NCI-H2171 treated with DMSO at 0.1 percent for 48 hours (cell line): ENCODE data around the gene KLHL18.
"Not testable (repeated sequence)": the region's sequence is repeated elsewhere in the genome, so short reads cannot be mapped to it uniquely, and the experiment has no call there.

Source experiments
- DNase-seq: peaks from one replicate; lab custom pipeline; 2025; lab: John Stamatoyannopoulos, UW

The KLHL18 gene

GRCh38 chr3:47282424-47283192 is at the start of gene KLHL18, which contains the start of gene KIF9:
TSS of gene KLHL18 (plus strand) at chr3:47282944. CDS start at chr3:47282966, 22 bp downstream.
TSS of gene KIF9 (minus strand) at chr3:47282799. CDS start at chr3:47277374, 5,425 bp downstream.
- DNase-seq, result peak; percentile 91

- DNase-seq, result no peak
These were observed 44.7 kb upstream of the KLHL18 start for GRCh38 chr3:47238017-47238416.

- no peak for DNase-seq
These were observed 42.8 kb upstream of the KLHL18 start for GRCh38 chr3:47239929-47240328.

- no peak for DNase-seq
These were observed 39.2 kb upstream of the KLHL18 start for GRCh38 chr3:47243419-47244147.

- DNase-seq, result no peak
These were observed 38.1 kb upstream of the KLHL18 start for GRCh38 chr3:47244531-47245100.

- no peak for DNase-seq
These were observed 37.5 kb upstream of the KLHL18 start for GRCh38 chr3:47245271-47245670.

GRCh38 chr3:47247131-47248064 is 35.3 kb upstream of the KLHL18 start:
- DNase-seq, result no peak

GRCh38 chr3:47250309-47251060 is 32.3 kb upstream of the KLHL18 start:
- no peak for DNase-seq

- DNase-seq, result not testable (repeated sequence)
These were observed 31.7 kb upstream of the KLHL18 start for GRCh38 chr3:47251085-47251484.

- DNase-seq, result no peak
These were observed 31.1 kb upstream of the KLHL18 start for GRCh38 chr3:47251689-47252088.

- DNase-seq, result not testable (repeated sequence)
These were observed 26.4 kb upstream of the KLHL18 start for GRCh38 chr3:47256331-47256730.

GRCh38 chr3:47259114-47259513 is 23.6 kb upstream of the KLHL18 start:
- DNase-seq, result no peak

- no peak for DNase-seq
These were observed 22.1 kb upstream of the KLHL18 start for GRCh38 chr3:47260605-47261004.

- no peak for DNase-seq
These were observed 21.4 kb upstream of the KLHL18 start for GRCh38 chr3:47261301-47261700.

GRCh38 chr3:47265008-47265407 is 17.7 kb upstream of the KLHL18 start:
- no peak for DNase-seq

GRCh38 chr3:47265725-47266428 is 16.9 kb upstream of the KLHL18 start:
- DNase-seq, result no peak

GRCh38 chr3:47266709-47267489 is 15.8 kb upstream of the KLHL18 start:
- DNase-seq, result peak; percentile 8

- no peak for DNase-seq
These were observed 15.3 kb upstream of the KLHL18 start for GRCh38 chr3:47267490-47267824.

GRCh38 chr3:47270526-47270925 is 12.2 kb upstream of the KLHL18 start:
- no peak for DNase-seq

GRCh38 chr3:47273564-47273963 is 9.2 kb upstream of the KLHL18 start:
- no peak for DNase-seq
